ENCODE results near the gene LMBR1L.
"Not testable (repeated sequence)": the region's sequence is repeated elsewhere in the genome, so short reads cannot be mapped to it uniquely, and the experiment has no call there.

- not testable (repeated sequence) for TF ChIP-seq CTCF (conservative IDR thresholded peaks at IDR 0.05; ENCODE audit: low read length); EZH2phosphoT487 (IDR thresholded peaks at IDR 0.05; ENCODE audit: borderline replicate concordance)
These were observed 17.3 kb upstream of the LMBR1L start for GRCh38 chr12:49127971-49128370.

Measured in Loucy (cell line).